ENCODE measurements around the gene TPRX1.
"Not testable (repeated sequence)": the region's sequence is repeated elsewhere in the genome, so short reads cannot be mapped to it uniquely, and the experiment has no call there.

TPRX1 gene

DNA sequence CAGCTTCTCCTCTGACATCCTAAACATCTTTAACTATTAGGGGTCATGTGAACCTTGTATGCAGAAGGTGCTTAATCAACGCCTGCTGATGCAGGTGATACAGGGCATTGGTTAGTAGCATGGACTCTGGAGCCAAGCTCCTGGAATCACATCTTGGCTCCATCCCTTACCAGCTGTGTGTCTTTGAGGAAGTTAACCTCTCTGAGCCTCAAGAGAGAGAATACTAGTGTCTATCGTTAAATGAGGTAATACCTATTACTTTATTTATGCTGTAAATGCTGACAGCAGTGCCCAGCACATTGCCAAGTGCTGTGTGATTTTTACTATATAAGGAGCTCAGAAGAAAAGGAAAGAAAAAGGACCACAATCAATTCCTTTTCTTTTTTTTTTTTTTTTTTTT lies 37.0 kb downstream of the TPRX1 start:
- no peak for DNase-seq (ENCODE audit: low read depth)

DNA sequence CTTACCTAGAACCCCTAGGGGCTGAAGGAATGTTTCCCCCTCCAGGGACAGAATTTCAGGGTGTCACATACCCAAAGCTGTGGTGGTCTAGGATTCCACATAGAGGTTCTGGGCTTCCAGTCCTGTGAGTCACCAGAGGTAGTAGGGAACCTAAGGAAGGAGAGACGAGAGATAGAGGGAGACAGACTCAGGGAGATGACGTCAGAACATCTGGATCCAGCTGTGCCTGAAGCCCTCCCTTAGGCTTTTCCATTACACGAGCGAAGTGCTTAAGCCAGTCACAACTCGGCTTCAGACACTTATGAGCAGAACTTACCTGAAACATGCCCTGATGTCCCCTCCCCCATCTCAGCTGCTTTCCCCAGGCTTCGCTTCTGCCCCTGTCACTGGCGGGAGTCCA lies 37.7 kb downstream of the TPRX1 start:
- no peak for DNase-seq (ENCODE audit: low read depth)

DNA sequence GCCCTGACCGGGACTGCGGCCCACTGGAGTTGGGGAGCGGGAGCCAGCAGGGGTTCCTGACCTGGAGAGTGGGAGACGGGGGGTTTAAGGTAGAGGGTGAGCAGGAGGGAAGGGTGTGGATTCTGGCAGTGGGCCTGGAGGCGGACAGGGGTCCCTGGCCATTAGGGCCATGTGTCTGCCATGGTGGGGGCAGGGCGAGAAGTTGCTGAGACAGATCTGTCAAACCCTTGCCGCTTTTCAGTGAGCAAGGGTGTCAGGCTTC lies 38.1 kb downstream of the TPRX1 start:
- DNase-seq (ENCODE audit: low read depth): no peak

DNA sequence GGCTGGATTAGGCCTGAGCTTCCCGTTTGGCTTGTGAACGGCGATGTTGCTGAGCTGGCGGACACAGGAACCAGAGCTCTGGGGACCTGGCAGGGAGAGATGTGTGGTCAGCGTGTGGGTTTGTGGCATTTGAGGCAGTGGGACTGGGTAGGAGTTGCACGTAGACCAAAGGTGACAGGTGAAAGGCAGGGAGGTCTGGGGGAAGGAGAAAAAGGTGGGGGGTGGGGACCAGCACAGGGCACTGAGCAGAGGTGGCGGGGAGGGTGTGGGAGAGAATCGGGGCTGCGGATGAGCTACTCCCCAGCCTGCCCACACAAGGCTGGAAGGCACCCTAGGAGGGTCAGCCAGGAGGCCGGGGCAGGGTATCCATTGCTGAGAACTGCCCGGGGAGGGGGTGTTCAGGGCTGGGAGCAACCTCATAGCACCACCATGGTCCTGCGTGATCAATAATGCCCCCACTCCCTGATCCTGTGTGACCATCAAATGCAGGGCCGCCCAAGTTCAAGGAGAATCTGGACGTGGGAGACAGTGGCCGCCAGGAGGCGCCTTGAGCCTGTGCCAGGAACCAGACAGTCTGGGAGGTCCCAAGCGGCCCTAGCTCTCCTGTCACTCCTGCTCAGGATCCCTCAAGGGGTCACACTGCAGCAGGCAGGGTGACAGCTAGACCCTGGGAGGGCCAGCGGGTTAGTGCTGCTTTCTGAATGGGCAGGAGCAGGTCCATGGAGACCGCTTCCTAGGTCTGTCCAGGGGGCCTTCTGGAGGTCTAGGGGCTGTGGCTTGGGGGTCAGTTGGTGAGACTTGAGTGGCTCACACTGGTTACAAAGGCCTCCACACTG lies 38.6 kb downstream of the TPRX1 start:
- no peak for DNase-seq (ENCODE audit: low read depth)

DNA sequence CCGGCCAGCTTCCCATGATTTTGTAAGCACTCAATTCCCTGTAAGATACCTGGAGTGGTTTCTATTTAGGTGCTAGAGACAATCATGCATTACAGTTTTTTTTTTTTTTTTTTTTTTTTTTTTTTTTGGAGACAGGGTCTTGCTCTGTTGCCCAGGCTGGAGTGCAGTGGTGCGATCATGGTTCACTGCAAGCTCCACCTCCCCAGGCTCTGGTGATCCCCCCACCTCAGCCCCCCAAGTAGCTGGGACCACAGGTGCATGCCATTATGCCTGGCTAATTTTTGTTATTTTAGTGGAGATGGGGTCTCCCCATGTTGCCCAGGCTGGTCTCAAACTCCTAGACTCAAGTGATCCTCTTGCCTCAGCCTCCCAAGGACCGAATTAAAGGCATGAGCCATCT lies 39.6 kb downstream of the TPRX1 start:
- not testable (repeated sequence) for DNase-seq (ENCODE audit: low read depth)

DNA sequence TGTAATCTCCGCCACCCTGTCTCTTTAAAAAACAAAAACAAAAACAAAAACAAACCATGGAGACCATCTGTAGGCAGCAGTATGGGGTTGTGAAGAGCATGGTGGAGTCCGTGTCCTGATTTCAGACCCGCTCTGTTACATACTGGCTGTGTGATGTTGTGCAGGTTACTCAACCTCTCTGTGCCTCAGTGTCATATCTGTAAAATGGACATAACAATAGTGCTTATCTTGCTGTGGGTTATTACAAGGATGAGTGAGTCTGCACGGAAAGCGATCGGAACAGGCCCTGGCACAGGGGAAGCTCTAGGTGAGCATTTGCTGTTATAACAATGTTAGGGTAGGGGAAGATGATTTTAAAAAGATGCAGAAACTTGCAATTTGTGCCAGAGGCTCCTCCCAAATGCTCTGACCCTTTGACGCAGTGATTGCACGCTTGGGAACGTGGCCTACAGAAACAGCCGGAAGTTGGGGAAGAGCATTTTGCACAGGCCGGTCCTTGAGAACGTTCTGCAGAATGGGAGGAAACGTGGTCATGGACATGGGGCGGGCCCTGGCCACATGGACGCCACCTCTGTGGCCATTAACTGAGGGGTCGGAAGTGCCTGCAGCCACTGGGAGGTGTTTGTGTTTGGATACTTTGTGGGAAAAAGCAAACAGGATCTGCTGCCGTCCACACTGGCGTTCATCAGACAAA lies 41.6 kb downstream of the TPRX1 start:
- no peak for DNase-seq (ENCODE audit: low read depth)

DNA sequence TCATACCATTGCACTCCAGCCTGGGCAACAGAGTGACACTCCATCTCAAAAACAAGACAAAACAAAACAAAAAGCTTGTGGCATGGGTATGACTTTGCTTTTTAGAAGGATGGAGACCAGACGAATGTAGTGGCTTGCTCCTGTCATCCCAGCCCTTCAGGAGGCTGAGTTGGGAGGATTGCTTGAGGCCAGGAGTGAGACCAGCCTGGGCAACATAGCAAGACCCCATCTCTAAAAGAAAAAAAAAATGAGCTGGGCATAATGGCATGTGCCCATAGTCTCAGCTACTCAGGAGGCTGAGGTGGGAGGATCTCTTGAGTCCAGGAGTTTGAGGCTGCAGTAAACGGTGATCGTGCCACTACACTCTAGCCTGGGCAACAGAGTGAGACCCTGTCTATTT lies 42.2 kb downstream of the TPRX1 start:
- no peak for DNase-seq (ENCODE audit: low read depth)

DNA sequence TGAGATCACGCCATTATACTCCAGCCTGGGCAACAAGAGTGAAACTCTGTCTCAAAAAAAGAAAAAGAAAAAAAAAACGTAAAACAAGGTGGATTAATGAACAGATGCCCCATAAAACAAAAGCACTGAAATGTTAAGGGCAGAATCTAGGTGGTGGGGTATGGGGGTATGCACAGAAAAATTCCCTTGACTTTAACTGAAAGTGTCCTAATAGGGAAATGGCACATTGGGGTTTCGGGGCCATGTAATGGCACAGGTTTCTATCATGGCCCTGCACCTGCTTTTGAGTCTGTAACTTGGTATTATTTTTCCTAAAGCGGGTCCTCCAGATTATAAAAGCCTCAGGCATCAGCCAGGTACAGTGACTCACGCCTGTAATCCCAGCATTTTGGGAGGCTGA lies 42.8 kb downstream of the TPRX1 start:
- DNase-seq (ENCODE audit: low read depth): no peak

DNA sequence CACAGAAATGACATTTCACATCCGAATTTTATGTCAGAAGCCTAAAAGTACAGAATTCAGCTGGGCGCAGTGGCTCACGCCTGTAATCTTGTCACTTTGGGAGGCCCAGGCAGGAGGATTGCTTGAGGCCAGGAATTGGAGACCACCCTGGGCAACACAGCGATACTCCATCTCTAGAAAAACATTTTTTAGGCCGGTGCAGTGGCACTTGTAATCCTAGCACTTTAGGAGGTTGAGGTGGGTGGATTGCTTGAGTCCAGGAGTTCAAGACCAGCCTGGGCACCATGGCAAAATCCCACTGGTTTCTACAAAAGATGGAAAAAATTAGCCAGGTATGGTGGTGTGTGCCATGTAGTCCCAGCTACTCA lies 43.7 kb downstream of the TPRX1 start:
- DNase-seq (ENCODE audit: low read depth): no peak

DNA sequence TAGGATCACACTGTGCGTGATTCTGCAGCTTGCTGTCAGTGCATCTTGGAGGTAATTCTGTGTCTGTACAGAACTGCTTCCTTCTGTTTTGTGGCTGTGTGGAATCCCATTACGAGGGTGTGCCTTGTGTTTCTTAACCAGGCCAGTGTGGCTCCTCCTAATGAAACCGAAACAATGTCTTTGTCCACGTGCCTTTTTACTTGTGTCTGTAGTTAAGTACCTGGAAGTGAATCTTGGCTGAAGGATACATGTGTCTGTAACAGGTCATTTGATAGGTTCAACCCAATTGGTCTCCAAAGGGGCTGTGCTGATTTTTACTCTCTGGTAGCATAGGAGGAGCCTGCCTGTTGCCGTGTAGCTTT lies 45.9 kb downstream of the TPRX1 start:
- DNase-seq (ENCODE audit: low read depth): no peak

DNA sequence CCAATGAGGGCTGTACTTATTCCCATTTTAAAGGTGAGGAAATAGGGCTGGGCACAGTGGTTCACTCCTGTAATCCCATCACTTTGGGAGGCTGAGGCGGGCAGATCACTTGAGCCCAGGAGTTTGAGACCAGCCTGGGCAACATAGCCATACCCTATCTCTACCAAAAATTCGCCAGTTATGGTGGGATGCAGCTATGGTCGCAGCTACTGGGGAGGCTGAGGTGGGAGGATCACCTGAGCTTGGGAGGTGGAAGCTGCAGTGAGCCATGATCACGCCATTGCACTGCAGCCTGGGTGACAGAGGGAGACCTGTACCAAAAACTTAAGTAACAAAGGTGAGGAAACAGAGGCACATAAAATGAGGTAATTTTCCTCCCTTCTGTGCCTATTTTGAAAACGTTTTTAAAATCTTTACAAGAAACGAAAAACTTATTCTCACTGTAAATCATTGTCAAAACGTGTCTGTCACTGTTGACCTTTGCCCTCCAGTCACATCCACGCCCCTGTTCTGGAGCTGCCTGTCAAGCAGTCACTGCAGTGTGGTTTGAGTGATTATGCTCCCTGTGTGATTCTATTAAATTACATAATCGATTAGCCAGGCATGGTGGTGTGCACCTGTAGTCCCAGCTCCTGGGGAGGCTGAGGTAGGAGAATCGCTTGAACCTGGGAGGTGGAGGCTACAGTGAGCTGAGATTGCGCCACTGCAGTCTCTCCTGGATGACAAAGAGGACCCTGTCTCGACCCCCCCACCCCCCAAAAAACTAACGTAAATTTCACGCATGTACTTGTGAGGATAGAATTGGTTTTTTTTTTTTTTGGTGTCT lies 46.5 kb downstream of the TPRX1 start:
- no peak for DNase-seq (ENCODE audit: low read depth)

DNA sequence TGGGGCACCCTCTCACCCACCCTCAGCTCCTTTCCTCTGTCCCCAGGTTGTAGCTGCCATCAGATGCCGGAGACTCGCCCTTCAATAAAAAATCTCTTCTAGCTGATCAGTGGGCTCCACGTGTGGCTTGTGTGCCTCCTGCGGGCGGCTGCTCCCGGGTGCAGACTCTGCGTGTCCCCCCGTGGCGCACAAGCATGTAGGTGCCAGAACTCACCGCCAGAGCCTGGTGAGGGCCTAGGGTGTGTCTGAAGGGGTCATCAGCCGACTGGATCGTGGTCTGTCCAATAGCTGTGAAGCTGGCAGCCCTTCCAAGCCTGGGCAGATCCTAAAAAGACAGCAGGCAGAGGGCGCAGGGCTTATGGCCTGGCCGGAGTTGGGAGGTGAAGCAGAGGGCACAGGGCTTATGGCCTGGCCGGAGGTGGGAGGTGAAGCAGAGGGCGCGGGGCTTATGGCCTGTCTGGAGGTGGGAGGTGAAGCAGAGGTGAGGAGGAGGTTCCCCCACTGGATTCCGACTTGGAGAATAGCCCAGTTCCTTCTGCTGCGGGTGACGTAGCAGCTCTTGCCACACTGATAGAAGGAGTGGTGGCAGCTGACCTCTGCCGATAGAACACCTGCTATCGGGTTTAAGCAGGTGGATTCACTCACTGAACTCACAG lies 47.3 kb downstream of the TPRX1 start:
- no peak for DNase-seq (ENCODE audit: low read depth)

DNA sequence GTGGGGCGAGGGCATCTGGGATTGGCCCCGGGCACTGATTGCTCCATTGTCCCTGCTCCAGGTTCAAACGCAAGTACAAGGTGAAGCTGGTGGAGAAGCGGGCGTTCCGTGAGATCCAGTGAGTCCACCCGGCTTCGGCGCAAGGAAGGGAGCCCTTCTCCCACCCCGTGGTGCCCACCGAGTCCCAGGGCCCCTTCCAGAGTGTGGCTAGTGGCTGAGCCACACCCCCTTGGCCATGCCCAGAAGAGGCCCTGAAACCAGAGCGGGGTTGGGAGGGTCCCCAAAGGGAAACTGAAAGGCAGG lies 47.8 kb downstream of the TPRX1 start:
- no peak for DNase-seq (ENCODE audit: low read depth)

DNA sequence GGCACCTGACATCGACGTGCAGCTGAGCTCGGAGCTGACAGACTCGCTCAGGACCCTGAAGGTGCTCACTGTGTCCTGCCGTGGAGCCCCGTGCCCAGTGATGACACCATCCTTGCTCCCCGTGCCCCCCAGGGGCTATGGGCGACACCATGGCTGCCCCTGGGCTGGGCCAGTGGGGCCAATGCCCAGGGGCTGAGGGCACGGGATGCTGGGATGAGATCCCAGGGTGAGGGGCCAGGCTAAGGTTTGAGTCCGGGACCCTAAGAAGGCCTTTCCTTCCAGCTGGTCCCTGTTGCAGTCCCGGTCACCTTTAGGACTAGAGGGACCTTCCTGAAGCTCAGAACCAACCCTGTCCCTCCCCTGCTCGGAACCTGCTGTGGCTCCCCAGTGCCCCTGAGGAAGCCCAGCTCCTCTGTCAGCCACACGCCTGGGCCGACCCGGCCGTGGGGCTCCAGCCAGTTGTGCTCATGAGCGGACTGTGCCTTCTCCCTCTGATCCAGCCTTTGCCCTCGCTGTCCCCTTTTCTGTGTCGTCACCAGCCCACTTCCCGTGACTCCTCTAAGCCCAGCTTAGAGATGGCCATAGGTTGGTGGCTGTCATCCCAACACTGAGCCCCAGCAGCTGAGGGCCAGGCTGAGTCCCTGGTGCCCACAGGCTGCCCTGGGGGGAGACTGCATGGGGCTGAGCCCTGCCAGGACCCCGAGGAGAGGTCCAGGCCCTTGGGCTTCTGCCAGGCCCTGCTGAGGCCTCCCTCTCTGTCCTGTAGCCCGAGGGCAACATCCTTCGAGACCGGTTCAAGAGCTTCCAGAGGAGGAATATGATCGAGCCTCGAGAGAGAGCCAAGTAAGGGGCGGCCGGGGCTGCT lies 48.4 kb downstream of the TPRX1 start:
- DNase-seq (ENCODE audit: low read depth): no peak

DNA sequence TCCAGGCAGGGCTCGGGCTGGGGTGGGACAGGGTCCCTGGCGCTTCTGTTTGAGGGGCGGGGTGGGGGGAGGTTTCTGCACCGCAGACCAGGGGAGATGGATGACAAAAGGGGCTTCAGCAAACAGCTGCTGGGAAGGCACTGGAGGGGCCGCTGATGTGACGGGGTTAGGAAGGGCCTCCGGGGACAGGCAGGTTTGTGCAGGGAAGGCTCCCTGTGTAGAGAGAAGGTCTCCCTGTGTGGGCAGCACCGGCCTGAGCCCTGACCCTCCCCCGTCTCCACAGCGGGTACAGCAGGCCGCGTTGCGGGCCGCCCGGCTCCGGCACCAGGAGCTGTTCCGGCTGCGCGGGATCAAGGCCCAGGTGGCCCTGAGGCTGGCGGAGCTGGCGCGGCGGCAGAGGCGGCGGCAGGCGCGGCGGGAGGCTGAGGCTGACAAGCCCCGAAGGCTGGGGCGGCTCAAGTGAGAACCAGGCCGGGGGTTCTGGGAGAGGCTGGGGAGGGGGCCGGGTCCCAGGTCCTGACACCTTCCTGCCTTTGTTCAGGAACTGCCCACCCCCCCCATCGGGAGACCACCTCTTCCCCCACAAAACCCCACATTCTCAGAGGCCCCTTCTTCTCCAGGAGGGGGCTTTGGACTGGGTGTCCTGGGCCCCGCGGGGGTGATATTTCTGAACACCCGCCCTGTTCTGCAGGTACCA lies 49.1 kb downstream of the TPRX1 start:
- no peak for DNase-seq (ENCODE audit: low read depth)

DNA sequence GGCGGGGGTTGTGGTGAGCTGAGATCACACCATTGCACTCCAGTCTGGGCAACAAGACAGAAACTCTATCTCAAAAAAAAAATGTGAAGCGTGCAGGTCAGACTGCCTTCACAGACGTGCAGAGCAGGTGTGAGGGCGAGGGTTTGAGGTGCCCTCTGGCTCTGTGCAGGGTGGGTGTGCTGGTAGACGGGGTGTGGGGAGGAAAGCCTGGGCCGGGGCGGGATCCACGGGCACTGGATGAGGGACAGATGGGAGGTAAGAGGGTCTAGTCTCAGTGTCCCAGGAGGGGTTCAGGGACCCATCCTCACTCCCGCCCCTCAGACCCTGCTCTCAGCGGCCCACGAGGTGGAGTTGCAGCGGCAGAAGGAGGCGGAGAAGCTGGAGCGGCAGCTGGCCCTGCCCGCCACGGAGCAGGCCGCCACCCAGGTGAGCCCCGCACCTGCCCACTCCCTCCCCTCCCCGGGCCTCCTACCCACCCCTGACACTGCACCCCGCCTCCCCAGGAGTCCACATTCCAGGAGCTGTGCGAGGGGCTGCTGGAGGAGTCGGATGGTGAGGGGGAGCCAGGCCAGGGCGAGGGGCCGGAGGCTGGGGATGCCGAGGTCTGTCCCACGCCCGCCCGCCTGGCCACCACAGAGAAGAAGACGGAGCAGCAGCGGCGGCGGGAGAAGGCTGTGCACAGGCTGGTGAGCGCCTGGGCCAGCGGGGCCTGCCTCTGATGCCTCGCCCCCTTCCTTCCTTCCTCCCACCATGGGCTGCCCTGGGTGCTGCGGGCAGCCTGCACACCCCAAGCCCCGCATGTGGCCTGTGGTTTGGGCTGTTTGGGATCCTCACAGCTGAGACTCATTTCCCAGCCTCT lies 49.9 kb downstream of the TPRX1 start:
- no peak for DNase-seq (ENCODE audit: low read depth)

DNA sequence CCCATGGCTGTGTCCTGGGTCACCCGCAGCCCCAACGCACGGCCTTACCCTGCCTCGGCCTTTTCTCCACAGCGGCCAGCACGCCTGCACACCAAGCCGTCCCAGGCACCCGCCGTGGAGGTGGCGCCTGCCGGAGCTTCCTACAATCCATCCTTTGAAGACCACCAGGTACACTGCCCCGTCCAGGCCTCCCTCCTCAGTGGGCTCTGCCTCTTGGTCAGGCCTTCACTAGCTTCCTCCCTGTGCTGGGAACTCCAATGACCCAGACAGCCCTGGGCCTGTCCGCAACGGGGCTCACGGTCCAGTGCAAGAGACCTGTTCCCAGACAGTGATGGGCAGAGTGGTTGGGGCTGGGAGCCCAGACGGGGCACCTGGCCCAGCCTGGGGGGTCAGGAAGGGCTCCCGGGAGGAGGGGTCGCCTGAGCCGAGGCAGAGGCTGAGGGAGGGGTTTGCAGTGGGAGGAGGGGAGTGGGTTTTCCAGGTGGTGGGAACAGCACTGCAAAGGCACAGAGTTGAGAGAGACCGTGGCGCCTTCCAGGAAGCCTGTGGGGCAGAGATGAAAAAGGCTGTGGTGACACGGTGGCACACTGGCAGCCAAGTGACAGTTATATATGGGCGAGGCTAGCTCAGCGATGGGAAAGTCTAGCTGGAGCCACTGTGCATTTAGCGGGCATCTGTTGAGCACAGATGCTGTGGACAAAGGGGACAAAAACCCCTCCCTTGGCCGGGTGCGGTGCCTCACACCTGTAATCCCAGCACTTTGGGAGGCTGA lies 51.7 kb downstream of the TPRX1 start:
- no peak for DNase-seq (ENCODE audit: low read depth)

All from T follicular helper cell (primary cell).